ENCODE results near the gene KCNK10. TPM values are rescaled to one million over a fixed set of nuclear protein-coding genes. Genes with fewer than 3 reads are reported as not detected.

The KCNK10 gene
- total RNA-seq, 1 donor from 2014 or later, result 18.9 TPM

DNA sequence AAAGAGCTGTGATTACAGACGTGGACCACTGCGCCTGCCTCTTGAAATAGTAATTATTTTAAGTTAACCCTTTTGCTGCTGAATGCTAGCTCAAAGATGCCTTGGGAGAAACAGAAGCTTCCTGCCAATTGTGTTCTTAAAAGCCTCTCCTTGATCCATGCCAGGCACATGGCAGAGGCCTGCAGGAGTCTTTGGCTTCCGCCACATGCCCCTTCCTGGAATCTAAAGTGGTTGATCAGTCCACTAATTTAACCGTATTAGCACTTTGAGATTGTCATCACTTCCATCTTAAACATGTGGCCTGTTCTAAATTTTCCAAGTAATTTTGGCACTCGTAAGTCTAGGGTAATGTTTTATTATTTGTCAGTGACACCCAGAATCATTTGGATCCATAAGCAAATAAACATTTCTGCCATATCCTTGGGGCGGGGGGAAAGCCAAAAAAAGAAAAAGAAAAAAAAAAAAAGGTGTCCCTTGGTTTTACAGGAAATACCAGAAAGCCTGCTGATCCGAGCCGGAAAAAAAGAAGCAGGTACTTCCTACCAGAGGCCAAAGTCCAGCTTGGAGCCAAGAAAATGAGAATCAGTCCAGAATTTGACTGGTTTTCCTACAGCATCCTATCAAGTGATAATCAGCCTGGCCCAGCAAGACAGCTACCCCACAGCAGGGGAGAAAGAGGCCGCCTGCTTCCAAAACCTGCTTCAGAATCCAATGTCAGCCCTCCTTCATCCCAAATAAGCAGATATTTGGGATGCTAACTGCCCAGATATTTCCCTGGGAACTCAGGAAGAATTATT is 104.8 kb downstream of the KCNK10 start:
- no peak for DNase-seq

DNA sequence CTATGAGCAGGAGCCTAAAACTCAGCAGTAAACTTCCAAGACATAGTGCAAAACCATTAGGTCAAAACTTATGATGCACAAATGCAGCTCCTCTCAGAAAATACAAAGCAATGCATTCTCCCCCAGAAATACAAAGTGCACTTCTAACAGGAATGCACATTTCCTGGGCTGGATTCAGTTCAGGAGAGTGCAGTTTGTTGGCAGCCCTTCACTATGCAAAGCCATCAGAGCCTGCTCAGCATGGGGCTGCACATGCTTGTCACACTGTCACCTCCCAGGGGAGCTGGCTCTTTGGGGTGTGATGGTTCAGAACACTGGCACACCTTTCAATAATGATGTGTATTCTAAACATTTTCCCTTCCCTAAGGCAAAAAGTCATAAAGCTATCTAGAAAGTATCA is 110.4 kb downstream of the KCNK10 start:
- DNase-seq, result no peak

DNA sequence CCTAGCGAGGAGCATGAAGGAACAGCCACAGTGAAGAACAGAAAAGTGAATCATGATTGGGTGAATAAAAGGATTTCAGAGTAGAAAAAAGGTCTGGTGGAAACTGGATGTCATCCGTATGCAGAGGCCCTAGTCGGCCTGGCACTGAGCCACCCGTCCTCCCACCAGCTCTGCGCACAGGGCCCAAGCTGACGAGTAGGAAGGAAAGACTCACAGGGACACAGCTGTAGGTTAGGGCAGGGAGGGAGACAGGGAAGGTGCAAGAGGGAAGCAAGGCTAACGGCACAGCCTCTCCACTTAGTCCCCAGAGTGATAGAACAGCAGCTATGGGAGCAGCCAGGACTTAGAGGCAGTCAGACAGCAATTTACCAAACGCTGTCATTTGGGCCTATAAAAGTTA is 112.6 kb downstream of the KCNK10 start:
- DNase-seq, result no peak

- DNase-seq, result no peak
Observed at GRCh38 chr14:88209273-88209672, 113.8 kb downstream of the KCNK10 start.

DNA sequence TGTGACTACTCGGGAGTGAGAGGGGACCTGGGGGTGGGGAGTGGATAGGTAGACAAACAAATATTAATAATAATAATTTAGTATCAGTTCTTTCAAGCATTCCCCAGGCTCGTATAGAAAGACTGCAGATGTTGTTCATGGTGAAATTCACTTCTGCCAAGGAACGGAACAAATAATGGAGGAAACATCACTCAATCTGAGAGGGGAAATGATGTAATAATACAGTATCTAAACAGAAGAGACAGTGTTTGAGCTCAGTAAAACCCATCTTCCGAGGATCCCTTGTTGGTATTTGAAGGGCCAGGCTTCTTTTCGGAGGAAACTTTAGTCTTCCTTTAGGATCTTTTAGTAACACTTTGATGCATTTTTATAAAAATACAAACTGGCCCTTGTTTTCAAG is 114.2 kb downstream of the KCNK10 start:
- DNase-seq, result no peak

DNA sequence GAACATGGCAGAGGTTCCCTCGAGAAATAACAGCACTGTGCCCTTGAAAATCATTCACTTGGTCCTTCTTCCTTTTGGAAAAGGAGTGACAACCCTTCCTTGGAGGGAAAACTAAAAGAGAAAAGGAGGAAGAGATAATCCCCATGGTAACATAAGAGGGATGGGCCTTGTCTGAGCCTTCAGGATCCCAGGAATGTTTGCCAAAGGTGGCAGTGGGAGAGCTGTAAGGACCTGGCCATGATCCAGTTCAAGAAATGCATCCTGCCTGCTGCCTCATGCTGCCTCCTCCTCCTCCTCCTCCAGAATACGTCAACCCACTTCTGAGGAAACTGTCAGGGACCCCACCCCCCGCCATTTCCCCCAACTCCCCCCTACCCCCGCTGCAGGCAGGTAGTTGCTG is 118.8 kb downstream of the KCNK10 start:
- DNase-seq, result no peak

GRCh38 chr14:88203291-88203690 is 119.8 kb downstream of the KCNK10 start:
- DNase-seq, result no peak

DNA sequence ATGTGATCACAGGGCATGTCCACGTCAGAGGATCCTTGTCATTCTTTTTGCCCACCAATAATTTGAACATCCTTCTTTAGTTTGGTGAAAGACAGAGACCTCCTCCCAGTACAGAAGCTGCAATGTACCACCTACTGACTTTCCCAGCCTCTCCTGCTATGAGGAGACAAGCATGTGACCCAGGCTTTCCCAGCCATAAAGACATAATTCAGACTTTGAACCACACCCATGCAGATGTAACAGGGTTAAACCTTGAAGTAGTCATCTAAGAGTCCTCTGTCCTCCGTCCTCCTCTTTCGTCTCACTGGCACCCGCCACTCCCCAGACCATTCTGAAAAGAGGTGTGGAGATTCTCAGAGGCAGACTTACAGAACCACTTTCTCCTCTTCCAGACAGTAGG is 120.8 kb downstream of the KCNK10 start:
- no peak for DNase-seq

DNA sequence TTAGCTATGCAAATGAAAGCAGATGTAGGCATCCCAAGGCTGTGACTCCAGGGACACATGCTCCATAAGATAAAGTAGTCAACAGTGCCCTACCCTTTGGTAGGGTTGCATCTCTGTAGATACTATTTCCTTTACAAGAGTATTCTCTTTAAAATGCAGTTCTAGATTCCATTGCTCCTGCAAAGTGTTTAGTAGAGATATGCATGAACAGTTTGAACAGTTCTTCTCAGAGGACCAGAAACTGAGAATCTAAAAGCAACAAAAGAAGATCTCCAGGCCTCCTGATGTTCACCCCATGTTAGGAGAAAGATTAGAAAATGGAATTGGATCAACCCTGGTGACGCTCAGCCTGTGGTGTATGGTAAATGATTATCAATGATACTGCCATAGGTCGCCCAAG is 121.2 kb downstream of the KCNK10 start:
- DNase-seq, result no peak

DNA sequence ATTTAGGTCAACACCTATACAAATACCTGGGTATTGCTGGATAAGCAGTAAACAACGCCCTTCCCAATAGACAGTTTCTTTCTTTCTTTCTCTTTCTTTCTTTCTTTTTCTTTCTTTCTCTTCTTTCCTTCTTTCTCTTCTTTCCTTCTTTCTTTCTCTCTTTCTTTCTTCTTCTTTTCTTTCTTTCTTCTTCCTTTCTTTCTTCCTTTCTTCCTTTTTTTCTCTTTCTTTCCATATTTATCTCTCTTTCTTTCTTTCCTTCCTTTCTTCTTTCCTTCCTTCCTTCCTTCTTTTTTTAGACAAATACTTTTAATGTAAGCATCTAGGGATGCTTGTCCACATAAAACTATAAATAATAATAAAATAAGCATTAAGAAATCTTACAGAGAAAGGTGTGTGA is 123.2 kb downstream of the KCNK10 start:
- no peak for DNase-seq

GRCh38 chr14:88198446-88198845 is 124.6 kb downstream of the KCNK10 start:
- no peak for DNase-seq

GRCh38 chr14:88196925-88197324 is 126.1 kb downstream of the KCNK10 start:
- no peak for DNase-seq

- DNase-seq, result no peak
Observed at GRCh38 chr14:88196116-88196890, 126.8 kb downstream of the KCNK10 start.

DNA sequence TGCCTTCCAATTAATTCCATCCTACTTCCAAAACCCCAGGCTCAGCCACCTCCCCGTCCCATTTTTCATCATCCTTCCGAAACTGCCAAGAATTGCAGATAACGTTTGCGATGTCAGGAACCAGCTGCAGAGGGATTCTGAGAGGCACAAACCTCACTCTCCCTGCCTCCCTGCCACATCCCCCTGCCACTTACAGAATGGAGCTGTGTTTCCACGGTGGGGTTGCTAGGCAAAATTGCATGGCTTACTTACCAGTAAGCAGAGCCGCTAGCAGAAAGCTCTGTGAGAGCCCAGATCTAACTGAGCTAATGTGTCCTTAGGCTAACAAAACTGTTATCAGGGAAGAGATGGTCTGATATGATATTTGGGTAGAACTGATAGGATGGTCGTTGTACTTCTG is 127.4 kb downstream of the KCNK10 start:
- peak; percentile 16 for DNase-seq

DNA sequence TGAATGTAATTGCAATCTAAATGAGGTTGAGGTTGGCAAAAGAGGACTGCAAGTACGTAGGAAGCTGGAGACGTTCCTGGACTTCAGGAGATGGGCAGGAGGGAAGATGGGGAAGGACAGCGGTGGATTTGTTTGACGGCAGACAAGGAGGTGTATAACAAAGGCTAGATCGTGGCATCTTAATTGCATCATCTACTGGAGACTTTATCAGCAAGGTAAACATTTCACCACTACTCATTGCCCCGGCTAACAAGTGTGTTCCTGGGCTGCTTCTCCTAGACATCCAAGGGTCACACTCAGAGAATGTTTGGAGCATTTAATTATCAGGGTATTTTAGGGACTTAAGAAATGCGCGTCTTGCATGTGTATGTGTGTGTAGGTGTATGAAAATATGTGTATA is 128.5 kb downstream of the KCNK10 start:
- no peak for DNase-seq

DNA sequence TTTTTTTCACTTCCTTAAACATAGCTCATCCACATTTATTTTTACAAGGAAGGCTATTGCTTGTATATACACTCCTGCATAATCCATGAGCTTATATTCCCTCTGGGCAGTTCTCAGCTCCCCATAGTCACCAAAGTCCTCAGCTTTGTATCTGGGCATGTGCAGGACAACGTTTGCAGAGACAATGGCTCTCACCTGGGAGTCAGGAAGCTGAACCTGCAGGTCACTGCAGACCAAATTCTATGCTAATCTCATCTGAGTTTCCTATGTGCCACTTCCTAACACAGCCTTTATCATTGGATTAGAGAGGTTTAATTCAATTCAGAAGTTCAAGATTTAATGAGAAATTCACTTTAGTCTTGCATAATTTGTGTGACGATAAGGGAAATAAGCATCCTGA is 131.5 kb downstream of the KCNK10 start:
- DNase-seq, result no peak

GRCh38 chr14:88189417-88190191 is 133.5 kb downstream of the KCNK10 start:
- peak; percentile 46 for DNase-seq

GRCh38 chr14:88188745-88189416 is 134.2 kb downstream of the KCNK10 start:
- DNase-seq, result no peak

DNA sequence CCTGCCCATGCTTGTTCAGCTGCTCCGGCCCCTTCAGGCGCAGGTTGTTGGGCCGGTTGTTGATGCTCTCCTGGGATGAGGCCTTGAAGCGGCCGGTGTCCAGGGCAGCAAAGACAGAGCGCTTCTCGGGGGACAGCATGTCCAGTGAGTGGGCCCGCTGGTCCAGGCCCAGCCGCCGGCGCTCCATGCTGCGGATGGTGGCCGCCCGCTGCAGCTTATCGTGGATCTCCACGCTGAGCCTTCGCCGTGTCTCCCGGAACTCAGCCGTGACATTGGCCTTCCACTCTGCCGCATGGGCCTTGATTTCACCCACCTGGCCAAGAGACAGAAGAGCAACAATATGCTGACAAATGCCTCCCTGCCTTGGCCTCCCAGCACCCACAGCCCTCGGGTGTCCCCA is 137.2 kb downstream of the KCNK10 start:
- no peak for DNase-seq

DNA sequence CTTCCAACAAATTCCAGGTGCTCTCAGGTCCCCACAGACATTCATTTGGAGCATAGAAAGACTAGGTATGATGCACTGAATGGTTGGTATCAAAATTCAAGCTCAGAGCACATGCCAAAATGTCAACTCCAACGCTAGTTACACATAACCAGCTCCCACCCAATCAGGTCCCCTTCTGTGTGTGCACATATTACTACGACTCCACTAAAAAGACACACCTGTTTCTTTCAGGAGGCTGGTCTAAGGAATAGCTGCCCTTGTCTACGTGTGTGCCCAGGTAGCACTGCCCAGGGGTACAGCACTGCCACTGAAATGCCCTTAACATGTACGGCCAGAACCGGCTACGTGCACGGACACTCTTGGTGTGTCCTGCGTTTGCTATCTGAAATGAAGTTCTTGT is 138.1 kb downstream of the KCNK10 start:
- no peak for DNase-seq

DNA sequence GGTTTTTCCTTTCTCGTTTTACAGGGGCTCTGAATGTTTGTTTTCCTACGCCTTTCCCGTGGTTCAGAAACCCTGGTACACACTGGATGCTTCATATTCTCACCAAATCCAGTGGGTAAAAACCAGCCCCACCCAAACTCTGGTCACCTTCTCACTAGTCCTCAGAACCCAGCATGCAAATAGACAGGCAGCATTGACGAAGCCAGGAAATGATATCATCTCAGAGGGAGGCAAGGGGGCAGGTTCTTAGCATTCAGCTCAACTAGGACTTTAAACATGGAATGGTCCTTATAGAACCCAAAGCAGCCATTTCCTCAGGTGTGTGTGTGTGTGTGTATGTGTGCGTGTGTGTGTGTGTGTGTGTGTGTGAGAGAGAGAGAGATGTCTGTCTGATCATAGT is 142.0 kb downstream of the KCNK10 start:
- DNase-seq, result no peak

DNA sequence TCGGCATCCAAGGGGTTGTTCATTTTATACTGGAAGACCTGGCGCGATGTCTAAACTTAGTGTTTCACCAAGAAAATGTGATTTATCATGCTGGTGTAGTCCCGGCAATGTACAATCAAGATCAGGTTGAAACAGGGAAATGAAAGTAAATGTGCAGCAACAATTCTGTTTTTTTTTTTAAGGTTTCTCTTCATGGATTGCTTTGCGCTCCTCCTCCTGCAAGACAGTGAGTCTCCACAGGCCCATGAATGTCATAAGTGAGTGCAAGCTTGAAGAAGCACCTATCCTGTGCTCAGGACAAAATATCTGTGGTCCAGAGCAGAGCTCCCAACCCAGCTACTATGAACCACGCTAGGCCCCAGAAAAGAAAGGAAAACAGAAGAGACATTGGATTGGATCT is 143.4 kb downstream of the KCNK10 start:
- DNase-seq, result no peak

DNA sequence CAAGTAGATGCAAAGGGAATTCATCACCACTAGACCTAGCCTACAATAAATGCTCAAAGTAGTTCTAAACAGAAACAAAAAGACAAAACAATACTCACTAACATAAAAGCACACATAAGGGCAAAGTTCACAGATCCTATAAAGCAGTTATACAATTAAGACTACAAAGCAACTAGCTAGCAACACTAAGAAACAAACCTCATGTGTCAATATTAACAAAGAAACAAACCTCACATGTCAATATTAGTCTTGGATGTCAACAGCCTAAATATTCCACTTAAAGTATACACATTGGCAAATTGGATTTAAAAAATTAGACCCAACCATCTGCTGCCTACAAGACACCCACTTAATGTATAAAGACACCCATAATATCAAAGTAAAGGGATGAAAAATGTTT is 152.7 kb downstream of the KCNK10 start:
- no peak for DNase-seq
